Left renal cortex interstitium (tissue), 4 donors: ENCODE data around the gene HOXA6. TPM values are rescaled to one million over a fixed set of nuclear protein-coding genes. Genes with fewer than 3 reads are reported as not detected.

ENCODE experiments used
- DNase-seq, 4 donors: peaks; one replicate each; pipeline ENCODE4 v3.0.0-alpha.2; 2013; ENCODE audit warnings: low read depth in 4 of 4, low spot score in 2 of 4, missing footprints in 1 of 4
- polyA plus RNA-seq, 4 donors: library from polyadenylated mRNA; unstranded; fragments of 120-200 nt; gene quantifications; one replicate each; pipeline ENCODE4 v1.2.1, GENCODE V29; 2013; ENCODE audit not compliant: insufficient read length in 4 of 4

HOXA6 gene
- polyA plus RNA-seq, 4 donors, result 24.7 to 59.3 (median 38.3) TPM

DNA sequence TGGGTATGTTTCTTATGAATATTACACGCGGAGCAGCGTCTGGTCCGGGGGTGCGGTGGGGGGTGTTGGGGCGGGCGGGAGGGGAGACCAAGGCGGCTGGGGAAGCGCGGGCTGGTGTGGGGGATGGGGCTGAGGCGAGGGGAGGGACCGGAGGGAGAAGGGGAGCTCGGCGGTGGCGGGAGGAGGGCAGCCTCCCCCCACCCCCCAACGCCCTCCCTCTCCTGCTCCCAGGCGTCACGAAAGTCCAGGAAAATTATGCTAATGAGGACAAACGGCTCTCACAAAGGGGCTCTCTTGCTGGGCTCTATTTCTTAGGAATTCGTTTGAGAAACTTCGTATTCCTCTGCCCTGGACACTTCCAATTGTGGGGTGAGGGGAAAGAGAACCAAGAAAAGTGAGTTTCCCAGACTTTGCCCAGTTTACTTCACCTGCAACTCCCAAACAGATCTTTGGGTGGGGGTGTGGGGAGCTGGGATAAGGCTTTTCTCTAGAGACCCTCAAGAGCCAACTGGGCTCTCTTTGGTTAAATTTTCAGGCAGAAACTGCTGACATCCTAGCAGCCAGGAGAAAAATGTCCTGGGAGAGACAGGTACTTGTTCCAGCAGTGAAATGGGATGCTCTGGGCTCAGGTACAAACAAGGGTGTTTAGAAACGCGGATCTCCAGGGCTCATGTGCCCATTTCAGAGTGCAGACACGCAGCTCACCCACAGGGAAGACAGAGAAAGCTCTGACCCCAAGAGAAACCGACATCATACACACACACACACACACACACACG lies 33.4 kb downstream of the HOXA6 start:
- DNase-seq, result no peak

DNA sequence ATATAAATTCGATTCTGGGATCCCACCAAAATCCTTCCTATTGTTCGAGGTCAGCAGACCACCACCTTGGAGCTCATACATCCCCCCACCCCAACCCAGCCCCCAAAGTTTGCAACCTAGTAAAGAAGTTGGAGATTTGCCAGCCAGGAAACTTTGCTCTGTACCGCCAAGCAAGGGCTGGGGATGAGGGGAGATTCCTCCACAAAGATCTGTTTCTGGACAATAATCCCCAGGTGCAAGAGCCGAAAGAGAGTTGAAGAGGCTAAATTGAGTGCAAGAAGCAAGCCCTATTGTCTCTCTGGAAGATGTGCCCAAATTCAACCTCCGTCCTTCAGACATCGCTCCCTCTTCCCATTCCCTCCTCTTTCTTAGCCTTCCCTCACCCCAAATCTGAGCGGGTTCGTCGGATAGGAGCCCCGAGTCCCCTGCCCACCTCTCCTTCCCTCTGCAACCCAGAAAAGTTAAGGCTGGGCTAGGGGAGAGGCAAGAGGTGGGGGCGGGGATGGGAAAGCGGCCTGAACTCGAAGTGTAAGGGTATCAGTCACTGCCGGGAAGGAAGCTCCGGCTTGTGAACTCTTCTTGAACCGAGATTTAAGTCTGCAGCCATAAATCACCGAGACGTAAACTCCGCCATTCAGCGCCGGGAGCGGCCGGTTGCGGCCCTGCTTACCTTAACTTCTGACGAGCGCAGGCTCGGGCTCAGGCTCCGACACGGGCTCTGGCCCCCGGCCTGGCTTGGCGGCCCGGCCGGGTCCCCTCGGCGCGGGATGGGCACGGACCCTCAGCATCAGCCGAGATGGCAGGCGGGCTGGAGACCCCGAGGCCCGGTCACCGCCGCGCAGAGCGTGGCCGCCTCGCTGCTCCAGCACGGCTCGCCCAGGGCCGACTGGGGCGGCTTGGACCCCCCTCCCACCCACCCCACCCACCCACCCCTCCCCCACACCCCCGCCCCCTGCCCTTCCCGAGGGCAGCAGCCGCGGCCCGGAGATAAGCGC lies 34.3 kb downstream of the HOXA6 start:
- DNase-seq, result peak in 1 of 4 donors; percentile 90

DNA sequence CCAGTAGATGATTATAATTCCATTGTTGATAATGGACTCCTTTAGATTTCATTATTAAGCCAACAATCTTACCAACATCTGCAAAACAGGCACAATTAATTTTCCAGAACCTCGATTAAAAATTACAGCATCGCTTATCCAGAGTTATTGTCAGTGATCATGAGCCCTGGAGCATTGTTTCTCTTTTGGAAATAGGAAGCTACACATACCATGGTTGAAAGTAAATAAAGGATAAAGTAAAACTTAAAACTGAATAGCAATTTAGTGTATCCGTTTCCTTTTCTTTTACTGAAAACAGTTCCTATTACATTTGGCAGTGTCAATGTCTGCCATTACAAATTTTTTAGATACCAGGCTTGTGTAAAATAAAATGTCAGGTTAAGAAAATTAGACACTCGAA lies 35.2 kb downstream of the HOXA6 start:
- DNase-seq, result no peak

DNA sequence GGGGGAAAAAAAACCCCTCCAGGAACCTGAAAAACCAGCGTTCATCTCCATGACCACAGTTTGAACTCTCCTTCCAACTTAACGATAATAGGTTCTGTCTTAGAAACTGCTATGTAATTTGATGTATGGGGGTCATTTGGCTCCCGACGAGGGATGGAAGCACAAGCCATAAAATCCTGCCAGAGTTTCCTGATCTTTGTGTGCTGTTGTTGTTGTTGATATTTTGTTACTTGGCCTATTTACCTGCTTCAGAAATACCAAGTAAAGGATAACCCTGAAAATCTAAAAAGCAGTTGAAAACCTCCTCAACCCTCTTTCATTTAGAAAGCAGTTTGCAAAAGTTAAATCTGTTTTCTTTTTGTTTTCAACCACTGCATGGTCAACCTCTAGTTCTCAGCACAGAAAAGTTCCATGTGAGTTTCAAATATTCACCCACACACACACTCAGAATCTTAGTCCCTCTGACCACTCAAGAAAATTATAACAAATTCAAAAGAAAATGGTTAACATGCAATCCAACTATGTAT lies 35.8 kb downstream of the HOXA6 start:
- no peak for DNase-seq

DNA sequence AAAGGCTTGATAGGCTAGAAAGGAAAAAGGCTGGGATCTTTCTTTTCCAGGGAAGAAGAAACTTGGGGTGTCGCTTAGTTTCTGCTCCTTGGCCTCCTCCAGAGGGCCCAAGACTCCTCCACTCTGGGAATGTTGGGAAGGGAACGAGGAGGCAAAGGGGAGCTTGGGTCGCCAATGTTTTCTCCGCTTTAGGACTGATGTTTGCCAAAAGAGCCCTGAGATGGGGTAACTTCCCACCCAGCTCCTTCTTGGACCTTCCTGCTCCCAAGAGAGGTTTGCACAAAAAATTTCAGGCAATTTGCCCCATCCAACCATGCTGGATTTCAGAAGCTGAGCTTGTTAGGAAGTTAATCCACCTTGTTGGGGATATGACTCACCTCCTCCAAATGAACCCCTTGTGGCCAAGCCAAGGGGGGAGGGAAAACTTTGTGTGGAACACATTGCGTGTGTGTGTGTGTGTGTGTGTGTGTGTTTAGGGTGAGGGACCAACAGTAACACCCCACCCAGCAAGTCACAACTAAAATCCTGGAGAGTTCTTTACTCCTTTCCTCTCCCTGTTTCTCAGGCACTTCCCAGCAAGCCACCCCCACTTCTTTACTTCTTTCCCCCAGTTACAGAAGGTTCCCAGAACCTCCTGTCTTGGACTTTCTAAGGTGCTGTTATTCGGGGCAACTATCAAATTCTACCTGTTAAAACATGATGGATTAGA lies 36.4 kb downstream of the HOXA6 start:
- DNase-seq, result no peak

DNA sequence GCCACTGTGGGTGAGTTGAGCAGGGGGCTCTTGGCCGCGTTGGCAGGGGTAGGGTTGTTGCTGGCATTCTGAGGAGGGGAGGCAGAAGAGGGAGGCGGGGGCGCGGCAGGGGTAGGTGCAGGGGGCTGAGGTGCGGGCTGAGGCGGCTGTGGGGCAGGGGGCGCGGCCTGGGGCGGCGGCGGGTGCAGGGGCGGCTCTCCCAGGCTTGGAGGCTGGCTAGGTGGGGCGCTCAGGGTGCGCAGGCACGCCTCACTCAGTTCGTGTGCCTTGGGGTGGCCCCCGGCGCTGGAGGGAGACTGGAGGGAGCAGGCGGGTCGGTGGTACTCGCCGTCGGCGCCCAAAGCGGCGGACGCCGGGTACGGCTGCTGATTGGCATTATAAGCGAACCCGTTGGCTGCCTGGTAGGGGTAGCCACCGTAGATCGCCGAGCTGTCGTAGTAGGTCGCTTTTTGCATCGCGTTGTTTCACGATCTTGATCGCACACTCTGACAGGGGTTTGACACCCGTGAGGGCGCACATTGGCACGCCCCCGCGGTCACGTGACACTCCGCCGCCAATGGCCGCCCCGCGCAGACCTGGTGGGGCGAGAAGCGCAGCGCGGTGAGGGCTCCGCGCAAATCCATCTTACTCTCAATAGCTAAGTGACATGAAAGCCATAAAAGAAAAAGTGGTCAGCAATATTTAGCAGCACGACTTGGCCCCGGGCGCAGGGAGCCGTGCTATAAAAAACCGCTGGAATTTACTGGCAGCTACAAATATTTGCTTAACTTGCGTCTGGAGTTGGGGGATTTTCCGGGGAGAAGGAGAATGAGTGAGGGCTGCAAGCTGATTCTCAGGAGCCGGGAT lies 37.2 kb downstream of the HOXA6 start:
- no peak for DNase-seq

DNA sequence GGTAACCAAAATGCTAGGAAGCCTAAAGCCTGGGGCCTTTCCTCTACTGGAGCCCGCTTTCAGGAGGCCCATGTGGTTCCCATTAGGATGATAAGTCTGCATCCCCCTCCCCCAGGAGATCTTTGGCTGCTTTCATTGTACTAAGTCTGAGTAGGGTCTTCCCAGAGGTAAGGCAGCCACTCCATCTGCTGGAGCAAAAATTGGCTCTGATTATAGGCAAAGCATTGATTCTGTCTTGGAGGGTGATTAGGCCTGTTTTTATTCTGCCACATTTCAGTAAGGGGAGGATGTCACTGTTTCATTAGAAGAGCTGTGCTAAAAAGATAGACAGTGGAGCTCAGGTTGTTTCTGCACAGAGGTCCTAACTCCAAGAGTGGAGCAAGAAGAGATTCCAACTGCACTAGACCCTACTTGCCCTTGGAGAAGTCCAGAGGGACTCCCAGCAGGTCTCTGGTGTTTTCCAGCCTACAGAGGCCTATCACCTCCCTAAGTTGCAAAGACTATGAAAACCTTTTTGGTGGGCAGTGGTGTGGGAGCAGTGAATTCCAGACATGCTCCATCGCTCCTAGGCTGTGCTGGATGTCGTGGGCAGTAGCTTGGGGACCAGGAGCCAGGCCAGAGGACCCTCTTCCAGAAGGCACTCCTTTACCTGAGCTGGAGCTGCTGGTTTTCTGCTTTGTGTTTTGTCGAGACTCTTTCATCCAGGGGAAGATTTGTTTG lies 37.9 kb downstream of the HOXA6 start:
- no peak for DNase-seq

DNA sequence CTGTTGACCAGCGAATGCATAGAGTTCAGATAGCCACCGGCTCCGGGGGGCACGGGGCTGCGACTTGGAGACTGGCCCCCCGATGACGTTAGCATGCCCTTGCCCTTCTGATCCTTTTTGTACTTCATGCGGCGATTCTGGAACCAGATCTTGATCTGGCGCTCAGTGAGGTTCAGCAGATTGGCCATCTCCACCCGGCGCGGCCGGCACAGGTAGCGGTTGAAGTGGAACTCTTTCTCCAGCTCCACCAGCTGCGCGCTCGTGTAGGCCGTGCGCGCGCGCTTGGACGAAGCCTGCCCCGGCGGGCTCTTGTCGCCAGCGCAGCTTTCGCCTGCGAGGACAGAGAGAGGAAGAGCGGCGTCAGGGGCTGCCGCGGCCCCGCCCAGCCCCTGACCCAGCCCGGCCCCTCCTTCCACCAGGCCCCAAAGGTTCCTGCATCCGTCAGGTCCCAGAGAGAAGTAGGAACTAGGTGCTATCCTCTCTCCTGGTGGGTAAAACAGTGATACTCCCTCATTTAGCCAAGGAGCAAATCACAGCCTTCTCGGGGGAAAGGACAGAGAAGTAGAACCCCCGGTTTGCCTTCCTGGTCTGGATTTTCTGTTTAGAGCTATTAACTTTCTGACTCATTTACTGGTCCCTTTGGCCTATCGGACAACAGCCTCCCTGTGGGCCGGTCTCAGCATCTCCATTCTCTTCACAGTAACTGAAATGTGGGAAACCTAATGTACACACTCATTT lies 39.0 kb downstream of the HOXA6 start:
- DNase-seq, result no peak

DNA sequence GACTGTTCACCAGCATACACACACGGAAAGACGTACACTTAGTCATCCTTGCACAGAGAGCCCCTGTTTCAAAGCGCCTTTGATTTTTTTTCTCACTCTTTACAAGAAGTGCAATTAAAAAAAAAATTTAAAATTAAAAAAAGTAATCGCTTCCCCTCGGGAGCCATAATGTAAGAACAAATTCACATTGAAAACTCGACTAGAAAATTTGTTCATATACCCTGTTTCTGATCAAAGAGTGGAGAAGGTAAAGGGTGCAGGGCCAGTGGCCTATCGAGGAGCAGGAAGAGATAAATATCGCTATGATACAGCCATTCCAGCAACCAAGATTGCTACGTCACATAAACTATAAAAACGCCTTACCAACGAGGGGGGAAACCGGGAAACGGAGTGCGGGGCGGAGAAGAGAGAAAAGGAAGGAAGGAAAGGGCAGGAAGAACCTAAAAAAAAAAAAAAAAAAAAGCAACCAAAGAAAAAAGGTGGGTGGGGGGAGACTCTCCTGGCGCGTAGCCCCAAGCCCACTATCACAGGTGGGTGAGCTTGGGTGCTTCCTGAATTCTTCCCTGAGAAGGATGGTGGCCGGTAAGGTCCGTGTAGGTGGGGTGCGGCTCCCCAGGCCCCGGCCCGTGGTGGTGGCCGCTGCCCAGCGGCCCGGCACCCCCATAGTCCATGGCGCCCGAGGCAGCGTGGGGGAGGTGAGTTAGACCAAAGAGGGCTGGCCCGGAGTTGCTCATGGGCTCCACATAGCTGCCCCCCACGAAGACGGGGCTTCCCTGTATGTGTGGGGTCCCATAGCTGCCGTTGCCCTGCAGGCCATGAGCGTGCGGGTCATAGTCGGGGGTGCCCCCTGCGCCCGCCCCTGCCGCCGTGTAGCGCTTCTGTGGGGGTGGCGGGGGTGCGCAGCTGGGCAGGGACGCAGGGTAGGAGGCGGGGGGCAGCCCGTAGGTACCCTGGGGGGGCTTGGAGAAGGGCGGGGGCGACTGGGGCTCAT lies 39.9 kb downstream of the HOXA6 start:
- DNase-seq, result no peak

DNA sequence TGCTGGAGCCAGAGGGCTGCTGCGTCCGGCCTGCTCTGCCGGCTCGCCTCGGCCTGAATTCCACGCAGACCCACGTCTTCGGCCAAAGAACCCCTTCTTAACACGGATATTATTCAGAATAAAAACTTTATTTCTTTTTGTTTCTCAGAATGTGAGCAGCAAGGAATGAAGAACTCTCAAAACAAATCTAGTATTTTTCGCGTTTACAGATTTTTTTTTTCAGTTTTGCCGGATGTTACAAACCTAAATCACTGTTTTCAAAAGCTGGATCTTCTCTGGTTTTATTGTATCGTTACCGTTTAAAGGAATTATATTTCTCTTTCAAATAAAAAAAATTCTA lies 40.7 kb downstream of the HOXA6 start:
- no peak for DNase-seq

DNA sequence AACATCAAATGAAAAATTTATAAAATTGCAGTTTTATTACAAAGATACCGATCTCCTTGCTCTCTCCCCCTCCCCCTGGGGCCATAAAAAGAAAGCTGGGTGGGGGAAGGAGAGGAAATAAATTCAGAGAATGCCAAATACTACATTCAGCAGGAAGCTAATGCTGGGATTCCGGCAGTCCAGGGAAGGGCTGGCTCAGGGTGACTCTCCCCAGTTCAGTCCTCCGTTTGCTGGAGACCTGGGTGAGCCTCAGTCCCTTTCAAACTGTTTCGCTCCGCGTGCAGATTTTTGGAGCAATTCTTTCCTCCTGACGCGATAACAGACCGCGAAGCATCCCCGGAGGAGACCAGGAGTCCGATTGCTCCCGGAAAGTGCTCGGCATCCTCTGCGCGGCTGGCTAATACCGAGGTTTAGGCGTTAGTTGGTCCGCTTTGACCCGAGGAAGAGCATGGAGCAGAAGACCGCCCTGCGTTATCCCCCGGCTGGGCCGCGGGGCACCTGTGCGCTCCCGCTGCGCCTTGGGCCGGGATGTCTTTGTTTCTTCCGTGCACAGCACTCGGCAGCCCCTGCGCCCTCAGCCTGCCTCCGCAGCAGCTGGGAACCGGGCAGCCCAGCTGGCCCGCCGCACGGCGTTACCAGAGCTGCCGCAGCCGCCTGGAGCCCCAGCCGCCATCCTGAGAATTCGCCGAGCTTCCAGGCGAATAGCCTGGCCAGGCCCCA lies 41.2 kb downstream of the HOXA6 start:
- DNase-seq, result peak in 1 of 4 donors; percentile 53

DNA sequence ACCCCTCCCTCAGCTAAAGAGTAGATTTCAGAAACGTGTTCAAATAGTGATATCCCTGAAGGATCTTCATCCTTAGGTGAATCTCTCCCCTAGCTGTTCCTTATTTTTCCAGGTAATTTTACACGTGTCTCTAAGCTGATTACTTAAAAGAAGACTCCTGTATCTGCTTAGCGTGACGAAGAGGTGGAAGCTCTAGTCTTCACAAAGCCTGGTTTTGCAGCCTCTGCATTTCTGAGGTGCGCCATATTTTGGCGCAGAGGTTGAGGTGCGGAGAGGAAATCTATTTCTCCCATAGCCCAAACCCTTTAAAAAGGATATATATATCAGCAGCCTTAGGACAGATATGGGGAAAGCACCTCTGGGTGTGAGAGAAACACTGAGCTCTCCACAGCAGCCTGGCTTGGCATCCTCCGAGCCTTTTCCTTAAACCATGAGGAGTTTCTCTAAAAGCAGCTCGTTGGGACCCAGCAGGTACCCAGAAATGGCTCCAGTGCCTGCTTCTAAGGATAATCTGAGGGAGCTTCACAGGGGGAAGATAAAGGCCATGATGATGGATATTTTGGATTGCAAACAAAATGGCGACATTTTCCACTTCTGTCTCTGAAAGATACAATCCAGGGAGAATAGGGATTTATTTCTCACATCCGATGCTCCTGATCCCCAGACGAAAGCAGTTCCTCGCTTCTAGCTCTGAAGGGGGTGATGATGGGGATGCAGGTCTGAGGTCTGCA lies 42.1 kb downstream of the HOXA6 start:
- peak in 1 of 4 donors; percentile 40 for DNase-seq

DNA sequence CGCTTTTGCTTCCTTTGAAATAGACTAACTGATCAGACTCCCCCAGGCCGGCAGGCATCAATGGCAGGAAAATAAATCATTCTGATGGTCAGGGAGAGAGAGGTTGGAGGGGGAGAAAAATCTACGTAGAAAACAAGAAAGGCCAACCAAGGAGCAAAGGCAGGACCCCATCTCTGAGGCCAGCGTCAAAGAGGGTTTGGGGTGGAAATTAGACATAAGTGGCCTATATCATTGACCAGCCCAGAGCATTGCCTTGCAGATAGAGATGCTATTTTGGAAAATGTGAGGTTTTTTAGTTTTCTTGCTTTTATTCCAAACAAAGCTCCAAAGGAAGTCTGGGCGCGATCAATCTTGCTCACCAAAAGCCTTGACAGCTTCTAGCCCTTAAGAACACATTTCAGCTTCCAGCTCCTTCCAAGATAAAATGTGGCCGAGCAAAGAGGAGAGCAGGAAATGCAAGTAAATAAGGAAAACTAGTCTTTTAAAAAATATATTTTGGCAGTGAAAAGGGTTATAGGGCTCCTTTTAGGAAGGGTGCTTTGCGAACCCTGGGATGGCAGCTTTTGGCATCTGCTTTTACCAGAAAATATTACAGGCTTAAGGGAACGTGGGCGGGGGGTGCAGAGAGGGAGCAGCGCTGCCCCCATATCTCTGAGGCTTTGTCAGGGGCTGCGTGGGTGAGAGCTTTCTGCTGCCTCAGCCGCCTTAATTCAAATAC lies 43.1 kb downstream of the HOXA6 start:
- peak in 1 of 4 donors; percentile 72 for DNase-seq

DNA sequence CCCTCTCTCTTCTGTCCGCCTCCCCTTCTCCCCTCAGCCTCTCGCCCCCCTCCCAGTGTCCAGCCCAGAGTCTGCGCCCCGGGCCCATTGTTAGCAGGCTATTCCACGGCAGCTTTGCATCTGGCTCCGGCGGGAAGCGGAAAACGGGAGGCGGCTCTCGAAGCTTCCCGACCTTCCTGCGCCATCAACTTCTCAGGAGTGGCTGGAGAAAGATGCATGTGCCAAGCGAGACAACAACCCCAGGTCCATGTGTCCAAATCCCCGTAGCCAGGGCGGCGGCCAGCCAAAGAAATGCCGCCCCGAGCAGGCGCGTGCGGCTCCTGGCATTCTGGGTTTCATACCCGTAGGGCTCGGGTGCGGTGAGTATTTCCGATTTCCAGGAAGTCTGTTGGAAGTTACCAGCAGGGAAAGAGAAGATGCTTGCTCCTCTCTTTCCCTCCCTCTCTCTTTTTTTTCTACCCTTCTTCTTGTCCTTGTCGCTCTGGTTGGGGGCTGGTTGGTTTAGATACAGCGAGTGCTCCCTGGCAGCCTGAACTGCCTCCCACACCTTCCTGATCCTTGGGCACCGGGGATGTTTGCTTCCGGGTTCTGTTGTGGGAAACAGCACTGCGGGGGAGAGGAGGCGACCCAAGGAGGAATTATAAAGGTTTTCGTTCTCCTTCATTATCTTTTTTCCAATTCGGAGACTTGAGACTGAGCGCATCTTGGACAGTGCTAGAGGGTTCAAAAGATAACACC lies 43.9 kb downstream of the HOXA6 start:
- DNase-seq, result peak in 3 of 4 donors; percentile 50 to 73 (median 54)
